ENCODE data around the gene GATB. TPM values are rescaled to one million over a fixed set of nuclear protein-coding genes. Genes with fewer than 3 reads are reported as not detected.

Gene GATB
- total RNA-seq, 4 donors from 2014 or later, result 18.7 to 34.0 (median 27.6) TPM

DNA sequence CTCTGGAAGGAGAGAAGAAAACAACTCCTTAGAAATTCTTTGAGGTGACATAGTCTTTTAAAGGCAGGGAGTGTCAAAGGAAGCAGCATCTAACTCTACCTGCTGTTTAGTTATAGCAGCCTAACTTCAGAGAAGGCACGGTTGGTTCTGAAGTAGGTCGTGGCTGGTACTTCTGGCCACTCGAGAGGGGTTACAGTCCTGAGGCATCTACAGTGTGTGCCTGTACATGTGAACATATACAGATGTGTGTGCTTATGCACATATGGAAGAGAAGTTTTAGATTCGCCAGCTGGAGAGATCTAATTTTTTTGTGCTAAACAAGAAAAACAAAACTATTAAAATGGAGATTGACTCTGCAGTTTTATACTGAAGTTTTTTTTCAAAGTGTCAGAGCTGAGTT, 52.7 kb downstream of the GATB start:
- no peaks in the 10 kb centered on the region for H3K4me1 ChIP-seq
- no peaks in the 10 kb centered on the region for H3K9me3 ChIP-seq
- DNase-seq (no peak), ATAC-seq (no peak)
- no peak overlapping the region for H3K27ac ChIP-seq
- in situ Hi-C loops (cut with MboI; ENCODE audit: low sequenced_read_pairs in 4 of 4) (no loop called here), intact Hi-C loops (cut with DNase I; ENCODE audit: low total_unique reads) (no loop called here)
- H3K27me3 ChIP-seq, result no peaks in the 10 kb centered on the region
- no peak for TF ChIP-seq POLR2A (IDR thresholded peaks at IDR 0.05)
- TF ChIP-seq, protein P1, sequence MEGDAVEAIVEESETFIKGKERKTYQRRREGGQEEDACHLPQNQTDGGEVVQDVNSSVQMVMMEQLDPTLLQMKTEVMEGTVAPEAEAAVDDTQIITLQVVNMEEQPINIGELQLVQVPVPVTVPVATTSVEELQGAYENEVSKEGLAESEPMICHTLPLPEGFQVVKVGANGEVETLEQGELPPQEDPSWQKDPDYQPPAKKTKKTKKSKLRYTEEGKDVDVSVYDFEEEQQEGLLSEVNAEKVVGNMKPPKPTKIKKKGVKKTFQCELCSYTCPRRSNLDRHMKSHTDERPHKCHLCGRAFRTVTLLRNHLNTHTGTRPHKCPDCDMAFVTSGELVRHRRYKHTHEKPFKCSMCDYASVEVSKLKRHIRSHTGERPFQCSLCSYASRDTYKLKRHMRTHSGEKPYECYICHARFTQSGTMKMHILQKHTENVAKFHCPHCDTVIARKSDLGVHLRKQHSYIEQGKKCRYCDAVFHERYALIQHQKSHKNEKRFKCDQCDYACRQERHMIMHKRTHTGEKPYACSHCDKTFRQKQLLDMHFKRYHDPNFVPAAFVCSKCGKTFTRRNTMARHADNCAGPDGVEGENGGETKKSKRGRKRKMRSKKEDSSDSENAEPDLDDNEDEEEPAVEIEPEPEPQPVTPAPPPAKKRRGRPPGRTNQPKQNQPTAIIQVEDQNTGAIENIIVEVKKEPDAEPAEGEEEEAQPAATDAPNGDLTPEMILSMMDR (IDR thresholded peaks at IDR 0.05 in 4 of 5, conservative IDR thresholded peaks at IDR 0.05 in 1 of 5), result no peak
- peaks cover 0 to 13% of the 10 kb centered on the region in 2 donors for H3K36me3 ChIP-seq
- H3K4me3 ChIP-seq, result no peak overlapping the region

DNA sequence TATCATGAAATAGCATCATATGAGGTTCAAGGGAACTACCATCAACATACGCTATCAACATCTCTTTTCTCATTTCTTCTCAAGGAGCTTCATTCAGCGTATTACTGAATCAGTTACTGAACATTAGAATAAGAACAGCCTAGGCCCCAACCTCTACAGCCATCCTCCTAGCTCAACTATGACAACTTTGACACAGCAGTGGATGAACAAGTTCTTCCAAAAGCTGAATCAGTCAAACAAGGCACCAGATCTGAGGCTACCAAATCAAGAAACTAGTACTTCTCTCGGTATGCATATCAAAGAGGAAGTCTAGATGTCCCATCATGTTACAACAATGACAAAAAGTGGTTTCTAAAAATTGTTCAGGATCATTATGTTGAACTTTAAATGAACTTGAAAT, 57.4 kb downstream of the GATB start:
- Histone ChIP-seq H3K27ac (no peak overlapping the region), H3K27me3 (no peaks in the 10 kb centered on the region), H3K36me3 (peaks cover 0 to 28% of the 10 kb centered on the region in 2 donors), H3K9me3 (no peaks in the 10 kb centered on the region), H3K4me1 (no peaks in the 10 kb centered on the region), H3K4me3 (no peak overlapping the region)
- ATAC-seq, result no peak
- DNase-seq, result no peak
- intact Hi-C loops (cut with DNase I; ENCODE audit: low total_unique reads), result no loop called here
- TF ChIP-seq, protein P1 (IDR thresholded peaks at IDR 0.05 in 4 of 5, conservative IDR thresholded peaks at IDR 0.05 in 1 of 5), result no peak
- TF ChIP-seq POLR2A (IDR thresholded peaks at IDR 0.05), result no peak
- in situ Hi-C loops (cut with MboI; ENCODE audit: low sequenced_read_pairs in 4 of 4), result no loop called here

DNA sequence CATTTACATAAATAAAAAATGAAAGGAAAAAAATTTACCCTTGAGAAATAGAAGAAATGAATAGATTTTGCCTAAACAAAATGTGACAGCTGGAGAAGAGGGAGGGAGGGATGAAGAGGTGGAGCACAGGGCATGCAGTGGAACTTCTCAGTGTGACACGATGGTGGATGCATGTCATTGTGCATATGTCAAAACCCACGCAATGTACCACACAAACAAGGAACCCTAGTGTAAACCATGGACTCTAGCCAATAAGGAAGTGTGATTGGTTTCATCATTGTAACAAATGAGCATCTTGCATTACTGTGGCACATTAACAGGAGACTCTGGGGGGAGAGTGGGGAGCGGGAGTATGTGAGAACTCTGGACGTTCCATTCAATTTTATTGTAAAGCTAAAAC, 58.6 kb downstream of the GATB start:
- no peak for DNase-seq
- H3K27me3 ChIP-seq, result no peaks in the 10 kb centered on the region
- H3K36me3 ChIP-seq, result peaks cover 0 to 20% of the 10 kb centered on the region in 2 donors
- H3K4me1 ChIP-seq, result no peaks in the 10 kb centered on the region
- ATAC-seq, result no peak
- H3K9me3 ChIP-seq, result no peaks in the 10 kb centered on the region
- no peak overlapping the region for H3K27ac ChIP-seq
- in situ Hi-C loops (cut with MboI; ENCODE audit: low sequenced_read_pairs in 4 of 4) (no loop called here), intact Hi-C loops (cut with DNase I; ENCODE audit: low total_unique reads) (no loop called here)
- no peak for TF ChIP-seq POLR2A (IDR thresholded peaks at IDR 0.05)
- TF ChIP-seq, protein P1 (IDR thresholded peaks at IDR 0.05 in 4 of 5, conservative IDR thresholded peaks at IDR 0.05 in 1 of 5), result no peak
- H3K4me3 ChIP-seq, result no peak overlapping the region

DNA sequence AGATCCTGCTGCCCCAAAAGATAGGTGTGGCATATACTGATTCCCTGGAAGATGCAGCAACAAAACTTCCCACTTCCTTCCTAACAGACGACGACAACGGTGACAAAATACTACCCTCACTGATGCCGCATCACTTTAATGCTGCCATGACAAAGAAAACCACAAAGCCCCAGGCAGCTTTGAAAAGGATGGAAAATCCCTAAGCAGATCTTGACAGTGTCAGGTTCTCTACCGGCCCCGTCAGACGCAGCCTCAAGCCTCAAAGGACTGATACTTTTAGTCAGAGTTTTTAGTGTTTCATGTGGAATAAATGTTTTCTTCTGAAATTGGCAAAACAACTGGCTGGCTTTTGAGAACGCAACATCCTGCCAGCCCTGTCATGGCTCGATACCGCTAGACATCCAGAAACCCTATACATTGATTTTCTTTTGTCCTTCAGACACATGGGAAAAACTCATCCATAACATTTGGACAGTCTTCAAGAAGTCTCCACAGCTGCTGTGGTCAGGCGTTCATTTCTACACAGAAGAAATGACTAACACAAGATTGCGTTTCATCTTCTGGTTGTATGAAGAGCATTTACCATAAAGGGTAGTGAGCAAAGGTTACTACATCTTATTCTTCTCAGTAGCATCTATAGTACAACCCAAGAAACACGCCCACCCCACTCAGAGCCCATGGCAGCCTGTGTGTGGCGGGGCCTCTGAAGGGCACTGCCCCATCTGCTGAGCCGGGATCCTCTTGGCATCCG, 60.1 kb downstream of the GATB start:
- in situ Hi-C loops (cut with MboI; ENCODE audit: low sequenced_read_pairs in 4 of 4), result no loop called here
- H3K36me3 ChIP-seq, result peaks cover 0 to 19% of the 10 kb centered on the region in 2 donors
- intact Hi-C loops (cut with DNase I; ENCODE audit: low total_unique reads), result no loop called here

More for the DNA sequence above, 60.1 kb downstream of the GATB start:
- Histone ChIP-seq H3K4me3 (no peak overlapping the region), H3K27me3 (no peaks in the 10 kb centered on the region), H3K27ac (no peak overlapping the region), H3K9me3 (no peaks in the 10 kb centered on the region), H3K4me1 (no peaks in the 10 kb centered on the region)
- no peak for TF ChIP-seq POLR2A (IDR thresholded peaks at IDR 0.05)
- TF ChIP-seq, protein P1 (IDR thresholded peaks at IDR 0.05 in 4 of 5, conservative IDR thresholded peaks at IDR 0.05 in 1 of 5), result no peak
- ATAC-seq (no peak), DNase-seq (no peak)

All from gastrocnemius medialis (tissue), 4 donors.